Measurements from ENCODE around the gene ZG16B. TPM values are rescaled to one million over a fixed set of nuclear protein-coding genes. Genes with fewer than 3 reads are reported as not detected.

The ZG16B gene
- total RNA-seq, 1 experiment from 2014 or later: not detected

GRCh38 chr16:2839650-2840450 is 9.7 kb downstream of the ZG16B start:
- Histone ChIP-seq H2AK5ac (ENCODE audit: insufficient read length, low read length) (no peak overlapping the region), H3K56ac (ENCODE audit: insufficient read length, low read depth, low read length) (no peak overlapping the region), H3K79me2 (ENCODE audit: insufficient read depth, low read length) (no peaks in the 10 kb centered on the region), H2BK120ac (ENCODE audit: low read depth, low read length, poor library complexity, severe bottlenecking) (no peak overlapping the region), H3K27ac (ENCODE audit: insufficient read length, low read depth, low read length) (no peak overlapping the region), H4K5ac (ENCODE audit: insufficient read length, low read depth, low read length) (no peak overlapping the region), H3K23ac (ENCODE audit: insufficient read length, low read depth, low read length) (no peak overlapping the region), H3K4ac (ENCODE audit: low read depth, low read length) (no peak overlapping the region), H4K20me1 (ENCODE audit: control insufficient read depth, insufficient read depth, insufficient read length) (no peaks in the 10 kb centered on the region), H4K8ac (replicated peaks; ENCODE audit: insufficient read length, low read depth, low read length) (no peak overlapping the region), H2BK5ac (ENCODE audit: insufficient read length, low read length) (no peak overlapping the region), H2AFZ (ENCODE audit: low read length) (no peak overlapping the region), H3K9ac (ENCODE audit: extremely low read depth, insufficient read length, low read length) (no peak overlapping the region), H4K91ac (ENCODE audit: insufficient read length, low read depth, low read length) (no peak overlapping the region), H3K14ac (ENCODE audit: insufficient read depth, low read length) (no peak overlapping the region), H3T11ph (ENCODE audit: low read length) (no peak overlapping the region), H3K4me2 (ENCODE audit: insufficient read depth, insufficient read length, low read length) (no peak overlapping the region), H3K4me1 (ENCODE audit: insufficient read depth, low read length) (peaks cover 3% of the 10 kb centered on the region; the same call in 1 of the 2 replicates), H2BK15ac (ENCODE audit: low read depth, low read length) (no peak overlapping the region), H2BK20ac (ENCODE audit: low read depth, low read length, poor library complexity, severe bottlenecking) (no peak overlapping the region), H2BK12ac (ENCODE audit: insufficient read length, low read depth, low read length) (no peak overlapping the region), H3K23me2 (ENCODE audit: insufficient read length, low read depth, low read length, poor library complexity, severe bottlenecking) (no peaks in the 10 kb centered on the region), H3K27me3 (ENCODE audit: insufficient read depth, low read length) (no peaks in the 10 kb centered on the region; the same call in 1 of the 2 replicates), H3K9me3 (ENCODE audit: control insufficient read depth, low read depth, low read length) (no peaks in the 10 kb centered on the region), H3K18ac (ENCODE audit: insufficient read length, low read depth, low read length) (no peak overlapping the region), H3K79me1 (ENCODE audit: insufficient read depth, low read depth, low read length, poor library complexity, severe bottlenecking) (no peaks in the 10 kb centered on the region)
- Mint-ChIP-seq H3K4me1 (peaks cover 17 to 20% of the 10 kb centered on the region in 2 experiments), H3K27me3 (ENCODE audit: low read depth) (peaks cover 13% of the 10 kb centered on the region), H3K4me3 (no peak overlapping the region), H3K36me3 (ENCODE audit: insufficient read depth in 1 of 3, low read depth in 3 of 3) (no peaks in the 10 kb centered on the region), H3K9me3 (peaks cover 0 to 3% of the 10 kb centered on the region in 2 experiments; a peak in 3 of 5 replicates), H3K27ac (no peak overlapping the region; a peak in 1 of 7 replicates)
- no peak for TF ChIP-seq CTCF (conservative IDR thresholded peaks at IDR 0.05)
- no CpG with 5 or more reads among the region's 15 CpGs for WGBS (ENCODE audit: extremely low coverage, insufficient read length, low lambda C conversion rate)
- no peak for DNase-seq

Data from H9 (cell line).